Chondrocyte (in vitro differentiated cells): ENCODE measurements around the gene TENM3. TPM values are rescaled to one million over a fixed set of nuclear protein-coding genes. Genes with fewer than 3 reads are reported as not detected.

ENCODE experiments used
- DNase-seq: peaks from one replicate; pipeline ENCODE4 v3.0.0; 2021; ENCODE audit warnings: mixed read lengths, low spot score
- H3K27ac Mint-ChIP-seq: one replicate; pipeline ENCODE4 v1.8.0; 2021; ENCODE audit warnings: mild to moderate bottlenecking, moderate library complexity, mixed read lengths; ENCODE audit not compliant: unreplicated experiment
- H3K27me3 Mint-ChIP-seq: 2 replicates; pipeline ENCODE4 v1.8.0; 2021; ENCODE audit warnings: low read depth, mixed read lengths
- H3K36me3 Mint-ChIP-seq: 2 replicates; pipeline ENCODE4 v1.8.0; 2021; ENCODE audit warnings: low read depth, mixed read lengths
- H3K4me1 Mint-ChIP-seq: 2 replicates; pipeline ENCODE4 v1.8.0; 2021; ENCODE audit warnings: low read depth, mild to moderate bottlenecking, mixed read lengths
- H3K4me3 Mint-ChIP-seq: one replicate; pipeline ENCODE4 v1.8.0; 2021; ENCODE audit warnings: mild to moderate bottlenecking, moderate library complexity, mixed read lengths; ENCODE audit not compliant: unreplicated experiment
- H3K9me3 Mint-ChIP-seq: 2 replicates; pipeline ENCODE4 v1.8.0; 2021; ENCODE audit warnings: low read depth, mixed read lengths
- CTCF ChIP-seq: fragments of 200-600 bp; sonication (generic); IDR thresholded peaks from 2 replicates; pipeline ENCODE4 v1.5.0; 2021; ENCODE audit warnings: antibody characterized with exemption, mild to moderate bottlenecking, moderate library complexity
- total RNA-seq: library from RNA; stranded (reverse); gene quantifications from 3 replicates; pipeline ENCODE4 v1.2.1, GENCODE V29; 2021

The TENM3 gene
- total RNA-seq, 1 donor from 2014 or later = 87.6 TPM

- TF ChIP-seq CTCF = no peak
- no peaks in the 10 kb centered on the region for H3K4me1 Mint-ChIP-seq
- peaks cover 15% of the 10 kb centered on the region for H3K27me3 Mint-ChIP-seq
- H3K4me3 Mint-ChIP-seq = no peak overlapping the region
- no peak for DNase-seq
- H3K27ac Mint-ChIP-seq = no peak overlapping the region
- no peaks in the 10 kb centered on the region for H3K36me3 Mint-ChIP-seq
- H3K9me3 Mint-ChIP-seq = no peaks in the 10 kb centered on the region
These were observed 583.2 kb downstream of the TENM3 start for GRCh38 chr4:182826391-182826790.

GRCh38 chr4:182827166-182827565, 584.0 kb downstream of the TENM3 start:
- H3K27me3 Mint-ChIP-seq = peaks cover 15% of the 10 kb centered on the region
- no peaks in the 10 kb centered on the region for H3K9me3 Mint-ChIP-seq
- no peaks in the 10 kb centered on the region for H3K36me3 Mint-ChIP-seq
- no peak for DNase-seq
- no peak overlapping the region for H3K27ac Mint-ChIP-seq
- H3K4me3 Mint-ChIP-seq = no peak overlapping the region
- H3K4me1 Mint-ChIP-seq = no peaks in the 10 kb centered on the region
- TF ChIP-seq CTCF = no peak

- TF ChIP-seq CTCF = no peak
- DNase-seq = no peak
These were observed 584.8 kb downstream of the TENM3 start for GRCh38 chr4:182827954-182828353.

GRCh38 chr4:182828360-182829025, 585.3 kb downstream of the TENM3 start:
- no peak for DNase-seq
- no peak for TF ChIP-seq CTCF
- Mint-ChIP-seq H3K27ac (no peak overlapping the region), H3K36me3 (no peaks in the 10 kb centered on the region), H3K4me3 (no peak overlapping the region), H3K27me3 (peaks cover 19% of the 10 kb centered on the region), H3K9me3 (no peaks in the 10 kb centered on the region), H3K4me1 (no peaks in the 10 kb centered on the region)

More at GRCh38 chr4:182827954-182828353, 584.8 kb downstream of the TENM3 start:
- no peak overlapping the region for H3K27ac Mint-ChIP-seq
- no peak overlapping the region for H3K4me3 Mint-ChIP-seq
- peaks cover 19% of the 10 kb centered on the region for H3K27me3 Mint-ChIP-seq
- no peaks in the 10 kb centered on the region for H3K36me3 Mint-ChIP-seq
- H3K4me1 Mint-ChIP-seq = no peaks in the 10 kb centered on the region
- H3K9me3 Mint-ChIP-seq = no peaks in the 10 kb centered on the region

- no peak overlapping the region for H3K27ac Mint-ChIP-seq
These were observed 586.0 kb downstream of the TENM3 start for GRCh38 chr4:182829196-182829595.

More at GRCh38 chr4:182829196-182829595, 586.0 kb downstream of the TENM3 start:
- H3K4me1 Mint-ChIP-seq = no peaks in the 10 kb centered on the region
- no peaks in the 10 kb centered on the region for H3K36me3 Mint-ChIP-seq
- H3K4me3 Mint-ChIP-seq = no peak overlapping the region
- H3K27me3 Mint-ChIP-seq = peaks cover 19% of the 10 kb centered on the region
- H3K9me3 Mint-ChIP-seq = no peaks in the 10 kb centered on the region
- no peak for TF ChIP-seq CTCF
- no peak for DNase-seq
